Measurements from ENCODE around the gene LAMTOR3. TPM values are rescaled to one million over a fixed set of nuclear protein-coding genes. Genes with fewer than 3 reads are reported as not detected.

LAMTOR3 gene
- polyA plus RNA-seq, 1 donor (not counting 4 experiments of a cell fraction or from before 2014, with no cell fraction given): 92.2 TPM

DNA sequence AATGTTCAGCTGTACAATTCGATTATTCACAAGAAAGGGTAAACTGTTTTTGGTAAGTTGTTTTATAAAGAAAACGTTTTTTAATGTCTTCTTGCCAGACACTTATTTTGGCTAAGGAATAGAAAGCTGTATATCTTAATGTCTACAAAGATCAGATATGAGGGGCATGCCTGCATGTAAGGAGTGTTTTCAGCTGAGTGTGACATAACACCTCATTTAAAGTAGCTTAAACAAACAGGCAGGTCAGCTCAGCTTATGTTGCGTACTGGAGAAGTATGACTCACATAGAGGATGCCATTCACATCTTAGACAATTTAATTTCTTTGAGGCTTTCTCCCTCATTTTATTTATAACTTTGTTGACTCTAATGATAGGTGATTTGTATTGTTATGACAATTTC lies 30.4 kb downstream of the LAMTOR3 start:
- H3K9me3 ChIP-seq (ENCODE audit: control insufficient read depth, low read depth, low read length): no peaks in the 10 kb centered on the region
- no peaks in the 10 kb centered on the region for H3K9me1 ChIP-seq (ENCODE audit: control insufficient read depth, extremely low read depth, insufficient read depth, low read length)
- H3K4me3 ChIP-seq (ENCODE audit: control insufficient read depth in 2 of 3, extremely low read depth in 1 of 3, insufficient read depth in 2 of 3, low read depth in 1 of 3, low read length in 3 of 3): no peak overlapping the region
- no peak overlapping the region for H3K27ac ChIP-seq (ENCODE audit: control insufficient read depth, insufficient read depth, low read length)
- H3K4me1 ChIP-seq (ENCODE audit: control insufficient read depth, extremely low read depth, insufficient read depth, low read length): no peaks in the 10 kb centered on the region
- no peak overlapping the region for H3K9ac ChIP-seq (ENCODE audit: control insufficient read depth, extremely low read depth, insufficient read depth, low read length)
- H3K27me3 ChIP-seq (ENCODE audit: control insufficient read depth, extremely low read depth, insufficient read depth, low read length): no peaks in the 10 kb centered on the region
- dilution Hi-C loops (cut with MboI; ENCODE audit: extremely low pct_ligation_motif_present, low sequenced_read_pairs): no loop called here
- FAIRE-seq (no peak), DNase-seq (ENCODE audit: low read depth, low spot score) (no peak)
- no peaks in the 10 kb centered on the region for H4K20me1 ChIP-seq (ENCODE audit: control insufficient read depth, extremely low read depth, insufficient read depth, low read length)
- no peaks in the 10 kb centered on the region for H3K79me2 ChIP-seq (ENCODE audit: control insufficient read depth, insufficient read depth, low read length)
- no peak for TF ChIP-seq EZH2 (IDR thresholded peaks at IDR 0.05; ENCODE audit: low read length)
- TF ChIP-seq, protein P1, sequence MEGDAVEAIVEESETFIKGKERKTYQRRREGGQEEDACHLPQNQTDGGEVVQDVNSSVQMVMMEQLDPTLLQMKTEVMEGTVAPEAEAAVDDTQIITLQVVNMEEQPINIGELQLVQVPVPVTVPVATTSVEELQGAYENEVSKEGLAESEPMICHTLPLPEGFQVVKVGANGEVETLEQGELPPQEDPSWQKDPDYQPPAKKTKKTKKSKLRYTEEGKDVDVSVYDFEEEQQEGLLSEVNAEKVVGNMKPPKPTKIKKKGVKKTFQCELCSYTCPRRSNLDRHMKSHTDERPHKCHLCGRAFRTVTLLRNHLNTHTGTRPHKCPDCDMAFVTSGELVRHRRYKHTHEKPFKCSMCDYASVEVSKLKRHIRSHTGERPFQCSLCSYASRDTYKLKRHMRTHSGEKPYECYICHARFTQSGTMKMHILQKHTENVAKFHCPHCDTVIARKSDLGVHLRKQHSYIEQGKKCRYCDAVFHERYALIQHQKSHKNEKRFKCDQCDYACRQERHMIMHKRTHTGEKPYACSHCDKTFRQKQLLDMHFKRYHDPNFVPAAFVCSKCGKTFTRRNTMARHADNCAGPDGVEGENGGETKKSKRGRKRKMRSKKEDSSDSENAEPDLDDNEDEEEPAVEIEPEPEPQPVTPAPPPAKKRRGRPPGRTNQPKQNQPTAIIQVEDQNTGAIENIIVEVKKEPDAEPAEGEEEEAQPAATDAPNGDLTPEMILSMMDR (optimal IDR thresholded peaks at IDR 0.05 in 1 of 3, IDR thresholded peaks at IDR 0.05 in 1 of 3, conservative IDR thresholded peaks at IDR 0.05 in 1 of 3; ENCODE audit: extremely low read depth in 1 of 3, insufficient read depth in 2 of 3, low read length in 3 of 3): no peak
- H3K36me3 ChIP-seq (ENCODE audit: control insufficient read depth in 2 of 2, extremely low read depth in 1 of 2, insufficient read depth in 2 of 2, low read length in 2 of 2): peaks cover 21 to 31% of the 10 kb centered on the region in 2 experiments
- H3K4me2 ChIP-seq (ENCODE audit: control insufficient read depth, extremely low read depth, insufficient read depth, low read depth, low read length): no peak overlapping the region
- no peak overlapping the region for H2AFZ ChIP-seq (ENCODE audit: control insufficient read depth, low read length)

DNA sequence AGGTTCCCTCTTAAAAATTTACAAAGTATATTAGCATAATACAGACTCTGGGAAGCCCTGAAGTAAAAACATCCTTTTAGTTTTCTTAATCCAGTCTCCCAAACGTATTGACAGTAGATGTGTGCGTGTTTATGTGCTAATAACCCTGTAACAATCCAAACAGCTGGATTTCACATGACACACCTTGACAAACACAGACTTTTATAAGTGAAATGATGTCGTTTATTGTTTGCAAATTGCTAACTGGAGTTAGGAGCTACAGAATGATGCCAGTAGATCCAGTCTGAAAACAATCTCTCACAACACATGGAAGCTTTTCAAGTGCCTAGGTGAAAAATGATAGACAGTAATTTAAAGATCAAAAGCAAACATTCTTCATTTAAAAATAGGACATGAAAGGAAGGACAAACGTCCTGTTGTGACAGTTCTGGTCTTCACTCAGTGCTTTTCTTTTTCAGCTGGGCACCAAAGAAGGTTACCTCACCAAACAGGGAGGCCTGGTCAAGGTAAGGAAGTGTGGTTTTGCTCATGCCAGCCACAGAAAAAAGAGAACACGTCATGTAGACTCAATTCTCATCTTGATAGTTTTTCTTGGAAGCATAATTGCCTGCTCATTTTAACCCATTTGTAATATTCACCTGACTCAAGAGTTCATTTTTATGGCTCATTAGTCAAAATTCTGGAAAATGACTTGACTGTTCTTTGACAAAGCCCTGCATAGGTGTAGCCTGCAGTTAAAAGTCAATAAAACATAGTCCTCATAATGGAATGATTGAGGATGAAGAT lies 32.9 kb downstream of the LAMTOR3 start:
- DNase-seq (ENCODE audit: low read depth, low spot score) (no peak), FAIRE-seq (peak; percentile 13)
- H3K27ac ChIP-seq (ENCODE audit: control insufficient read depth, insufficient read depth, low read length): no peak overlapping the region
- peaks cover 24 to 30% of the 10 kb centered on the region in 2 experiments for H3K36me3 ChIP-seq (ENCODE audit: control insufficient read depth in 2 of 2, extremely low read depth in 1 of 2, insufficient read depth in 2 of 2, low read length in 2 of 2)
- H4K20me1 ChIP-seq (ENCODE audit: control insufficient read depth, extremely low read depth, insufficient read depth, low read length): no peaks in the 10 kb centered on the region
- TF ChIP-seq, protein P1 (optimal IDR thresholded peaks at IDR 0.05 in 1 of 3, IDR thresholded peaks at IDR 0.05 in 1 of 3, conservative IDR thresholded peaks at IDR 0.05 in 1 of 3; ENCODE audit: extremely low read depth in 1 of 3, insufficient read depth in 2 of 3, low read length in 3 of 3): no peak
- TF ChIP-seq EZH2 (IDR thresholded peaks at IDR 0.05; ENCODE audit: low read length): no peak
- no peak overlapping the region for H2AFZ ChIP-seq (ENCODE audit: control insufficient read depth, low read length)
- no peak overlapping the region for H3K9ac ChIP-seq (ENCODE audit: control insufficient read depth, extremely low read depth, insufficient read depth, low read length)
- H3K4me3 ChIP-seq (ENCODE audit: control insufficient read depth in 2 of 3, extremely low read depth in 1 of 3, insufficient read depth in 2 of 3, low read depth in 1 of 3, low read length in 3 of 3): no peak overlapping the region
- dilution Hi-C loops (cut with MboI; ENCODE audit: extremely low pct_ligation_motif_present, low sequenced_read_pairs): no loop called here
- no peaks in the 10 kb centered on the region for H3K9me3 ChIP-seq (ENCODE audit: control insufficient read depth, low read depth, low read length)
- no peaks in the 10 kb centered on the region for H3K27me3 ChIP-seq (ENCODE audit: control insufficient read depth, extremely low read depth, insufficient read depth, low read length)
- no peak overlapping the region for H3K4me2 ChIP-seq (ENCODE audit: control insufficient read depth, extremely low read depth, insufficient read depth, low read depth, low read length)
- peaks cover 2% of the 10 kb centered on the region for H3K4me1 ChIP-seq (ENCODE audit: control insufficient read depth, extremely low read depth, insufficient read depth, low read length)
- H3K9me1 ChIP-seq (ENCODE audit: control insufficient read depth, extremely low read depth, insufficient read depth, low read length): no peaks in the 10 kb centered on the region
- no peaks in the 10 kb centered on the region for H3K79me2 ChIP-seq (ENCODE audit: control insufficient read depth, insufficient read depth, low read length)

Measured in keratinocyte (primary cell).